K562 (cell line): Measurements from ENCODE around the gene TRAF1. TPM values are rescaled to one million over a fixed set of nuclear protein-coding genes. Genes with fewer than 3 reads are reported as not detected.

Experiments
- HNRNPLL ChIP-seq: fragments of 200-400 bp; formaldehyde crosslinking; IDR thresholded peaks from 2 replicates; pipeline ENCODE4 v1.6.1; 2017; ENCODE audit warnings: low read length, low read depth, mild to moderate bottlenecking; ENCODE audit not compliant: poor library complexity, severe bottlenecking
- NCOA6 ChIP-seq: fragments of 450-650 bp; IDR thresholded peaks from 2 replicates; pipeline ENCODE4 v1.6.1; 2017; ENCODE audit warnings: mild to moderate bottlenecking
- RFX7 ChIP-seq: fragments of 250-450 bp; sonication (Bioruptor Pico); IDR thresholded peaks from 2 replicates; pipeline ENCODE4 v1.5.1; 2021; ENCODE audit warnings: mild to moderate bottlenecking
- ZSCAN29 ChIP-seq: fragments of 450-650 bp; IDR thresholded peaks from 2 replicates; pipeline ENCODE4 v1.6.1; 2017
- polyA plus RNA-seq, 8 experiments: library from polyadenylated mRNA; depleted of rRNA in 4 of 8; stranded (reverse) in 5 of 8; unstranded in 3 of 8; fragments of >200 nt; fragmentation: Nextera tagmentation in 2 of 8; fragmentation: Illumina TruSeq in 1 of 8; extraction: Ambion mirVana in 2 of 8; extraction: Trizol in 1 of 8; gene quantifications; 2 replicates each; pipeline versions ENCODE4 v1.2.1 to v1.2.3, GENCODE V29; 2011 to 2014; ENCODE audit warnings: inconsistent platforms in 1 of 8, missing spikeins in 1 of 8
- total RNA-seq, 7 experiments: library from RNA; depleted of rRNA in 6 of 7; stranded (reverse); fragments of >200 nt in 6 of 7; fragmentation: Illumina TruSeq in 2 of 7; extraction: Trizol in 2 of 7; gene quantifications; 2 replicates each; pipeline versions ENCODE4 v1.2.1 to v1.2.3, GENCODE V29; 2011 to 2021; ENCODE audit warnings: low replicate concordance in 1 of 7
- TF ChIP-seq, protein P1 (sequence below), 2 experiments: fragments of 450-650 bp; formaldehyde crosslinking in 1 of 2; IDR thresholded peaks; 2 replicates each; pipeline versions ENCODE4 v1.4.0 to v1.6.1; 2014 to 2020; ENCODE audit warnings: mild to moderate bottlenecking in 2 of 2, borderline replicate concordance in 1 of 2, low read depth in 1 of 2
- TF ChIP-seq, protein P2 (sequence below): fragments of 450-650 bp; IDR thresholded peaks from 2 replicates; pipeline ENCODE4 v1.6.1; 2017; ENCODE audit warnings: antibody characterized with exemption, mild to moderate bottlenecking
- TF ChIP-seq, protein P3 (sequence below): sonication (generic); formaldehyde crosslinking; IDR thresholded peaks from 2 replicates; pipeline ENCODE4 v1.8.1; 2023; ENCODE audit warnings: mild to moderate bottlenecking, missing genetic modification reagents, moderate library complexity
- TF ChIP-seq, protein P4 (sequence below): fragments of 150-350 bp; conservative IDR thresholded peaks from 2 replicates; pipeline ENCODE4 v1.6.1; 2014; ENCODE audit warnings: low read length

TRAF1 gene
- total and polyA plus RNA-seq, 9 of the 15 experiments (the other 6 are each of a cell fraction or from before 2014, with no cell fraction given) = 0.01 to 1.1 (median 0.04) TPM; not detected in 2

DNA sequence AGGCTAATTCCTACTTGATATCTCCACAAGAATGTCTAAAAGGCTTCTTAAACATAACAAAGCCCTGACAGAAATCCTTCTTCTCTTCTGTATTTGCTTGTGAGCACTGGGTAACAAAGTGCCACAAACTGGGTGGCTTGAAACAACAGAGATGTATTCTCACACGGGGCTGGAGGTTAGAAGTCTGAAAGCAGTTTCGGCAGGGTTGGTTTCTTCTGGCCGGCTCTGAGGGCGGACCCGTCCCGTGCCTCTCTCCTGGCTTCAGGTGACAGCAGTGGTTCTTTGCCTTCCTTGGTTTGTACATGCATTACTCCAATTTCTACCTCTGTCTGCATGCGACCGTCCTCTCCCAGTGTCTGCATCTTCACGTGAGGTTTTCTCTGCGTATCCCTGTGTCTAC, 14.0 kb upstream of the TRAF1 start (continued):
- TF ChIP-seq, protein P1, sequence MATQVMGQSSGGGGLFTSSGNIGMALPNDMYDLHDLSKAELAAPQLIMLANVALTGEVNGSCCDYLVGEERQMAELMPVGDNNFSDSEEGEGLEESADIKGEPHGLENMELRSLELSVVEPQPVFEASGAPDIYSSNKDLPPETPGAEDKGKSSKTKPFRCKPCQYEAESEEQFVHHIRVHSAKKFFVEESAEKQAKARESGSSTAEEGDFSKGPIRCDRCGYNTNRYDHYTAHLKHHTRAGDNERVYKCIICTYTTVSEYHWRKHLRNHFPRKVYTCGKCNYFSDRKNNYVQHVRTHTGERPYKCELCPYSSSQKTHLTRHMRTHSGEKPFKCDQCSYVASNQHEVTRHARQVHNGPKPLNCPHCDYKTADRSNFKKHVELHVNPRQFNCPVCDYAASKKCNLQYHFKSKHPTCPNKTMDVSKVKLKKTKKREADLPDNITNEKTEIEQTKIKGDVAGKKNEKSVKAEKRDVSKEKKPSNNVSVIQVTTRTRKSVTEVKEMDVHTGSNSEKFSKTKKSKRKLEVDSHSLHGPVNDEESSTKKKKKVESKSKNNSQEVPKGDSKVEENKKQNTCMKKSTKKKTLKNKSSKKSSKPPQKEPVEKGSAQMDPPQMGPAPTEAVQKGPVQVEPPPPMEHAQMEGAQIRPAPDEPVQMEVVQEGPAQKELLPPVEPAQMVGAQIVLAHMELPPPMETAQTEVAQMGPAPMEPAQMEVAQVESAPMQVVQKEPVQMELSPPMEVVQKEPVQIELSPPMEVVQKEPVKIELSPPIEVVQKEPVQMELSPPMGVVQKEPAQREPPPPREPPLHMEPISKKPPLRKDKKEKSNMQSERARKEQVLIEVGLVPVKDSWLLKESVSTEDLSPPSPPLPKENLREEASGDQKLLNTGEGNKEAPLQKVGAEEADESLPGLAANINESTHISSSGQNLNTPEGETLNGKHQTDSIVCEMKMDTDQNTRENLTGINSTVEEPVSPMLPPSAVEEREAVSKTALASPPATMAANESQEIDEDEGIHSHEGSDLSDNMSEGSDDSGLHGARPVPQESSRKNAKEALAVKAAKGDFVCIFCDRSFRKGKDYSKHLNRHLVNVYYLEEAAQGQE (IDR thresholded peaks at IDR 0.05; ENCODE audit: borderline replicate concordance) = no peak
- TF ChIP-seq, protein P1 (CRISPR knock-in tag; IDR thresholded peaks at IDR 0.05; ENCODE audit: low read depth) = no peak
- TF ChIP-seq, protein P2, sequence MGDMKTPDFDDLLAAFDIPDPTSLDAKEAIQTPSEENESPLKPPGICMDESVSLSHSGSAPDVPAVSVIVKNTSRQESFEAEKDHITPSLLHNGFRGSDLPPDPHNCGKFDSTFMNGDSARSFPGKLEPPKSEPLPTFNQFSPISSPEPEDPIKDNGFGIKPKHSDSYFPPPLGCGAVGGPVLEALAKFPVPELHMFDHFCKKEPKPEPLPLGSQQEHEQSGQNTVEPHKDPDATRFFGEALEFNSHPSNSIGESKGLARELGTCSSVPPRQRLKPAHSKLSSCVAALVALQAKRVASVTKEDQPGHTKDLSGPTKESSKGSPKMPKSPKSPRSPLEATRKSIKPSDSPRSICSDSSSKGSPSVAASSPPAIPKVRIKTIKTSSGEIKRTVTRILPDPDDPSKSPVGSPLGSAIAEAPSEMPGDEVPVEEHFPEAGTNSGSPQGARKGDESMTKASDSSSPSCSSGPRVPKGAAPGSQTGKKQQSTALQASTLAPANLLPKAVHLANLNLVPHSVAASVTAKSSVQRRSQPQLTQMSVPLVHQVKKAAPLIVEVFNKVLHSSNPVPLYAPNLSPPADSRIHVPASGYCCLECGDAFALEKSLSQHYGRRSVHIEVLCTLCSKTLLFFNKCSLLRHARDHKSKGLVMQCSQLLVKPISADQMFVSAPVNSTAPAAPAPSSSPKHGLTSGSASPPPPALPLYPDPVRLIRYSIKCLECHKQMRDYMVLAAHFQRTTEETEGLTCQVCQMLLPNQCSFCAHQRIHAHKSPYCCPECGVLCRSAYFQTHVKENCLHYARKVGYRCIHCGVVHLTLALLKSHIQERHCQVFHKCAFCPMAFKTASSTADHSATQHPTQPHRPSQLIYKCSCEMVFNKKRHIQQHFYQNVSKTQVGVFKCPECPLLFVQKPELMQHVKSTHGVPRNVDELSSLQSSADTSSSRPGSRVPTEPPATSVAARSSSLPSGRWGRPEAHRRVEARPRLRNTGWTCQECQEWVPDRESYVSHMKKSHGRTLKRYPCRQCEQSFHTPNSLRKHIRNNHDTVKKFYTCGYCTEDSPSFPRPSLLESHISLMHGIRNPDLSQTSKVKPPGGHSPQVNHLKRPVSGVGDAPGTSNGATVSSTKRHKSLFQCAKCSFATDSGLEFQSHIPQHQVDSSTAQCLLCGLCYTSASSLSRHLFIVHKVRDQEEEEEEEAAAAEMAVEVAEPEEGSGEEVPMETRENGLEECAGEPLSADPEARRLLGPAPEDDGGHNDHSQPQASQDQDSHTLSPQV = no peak
- TF ChIP-seq ZSCAN29 (no peak), HNRNPLL (no peak), NCOA6 (no peak), RFX7 (CRISPR knock-in tag) (no peak)
- TF ChIP-seq, protein P3, sequence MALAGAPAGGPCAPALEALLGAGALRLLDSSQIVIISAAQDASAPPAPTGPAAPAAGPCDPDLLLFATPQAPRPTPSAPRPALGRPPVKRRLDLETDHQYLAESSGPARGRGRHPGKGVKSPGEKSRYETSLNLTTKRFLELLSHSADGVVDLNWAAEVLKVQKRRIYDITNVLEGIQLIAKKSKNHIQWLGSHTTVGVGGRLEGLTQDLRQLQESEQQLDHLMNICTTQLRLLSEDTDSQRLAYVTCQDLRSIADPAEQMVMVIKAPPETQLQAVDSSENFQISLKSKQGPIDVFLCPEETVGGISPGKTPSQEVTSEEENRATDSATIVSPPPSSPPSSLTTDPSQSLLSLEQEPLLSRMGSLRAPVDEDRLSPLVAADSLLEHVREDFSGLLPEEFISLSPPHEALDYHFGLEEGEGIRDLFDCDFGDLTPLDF (CRISPR knock-in tag) = no peak
- TF ChIP-seq, protein P4, sequence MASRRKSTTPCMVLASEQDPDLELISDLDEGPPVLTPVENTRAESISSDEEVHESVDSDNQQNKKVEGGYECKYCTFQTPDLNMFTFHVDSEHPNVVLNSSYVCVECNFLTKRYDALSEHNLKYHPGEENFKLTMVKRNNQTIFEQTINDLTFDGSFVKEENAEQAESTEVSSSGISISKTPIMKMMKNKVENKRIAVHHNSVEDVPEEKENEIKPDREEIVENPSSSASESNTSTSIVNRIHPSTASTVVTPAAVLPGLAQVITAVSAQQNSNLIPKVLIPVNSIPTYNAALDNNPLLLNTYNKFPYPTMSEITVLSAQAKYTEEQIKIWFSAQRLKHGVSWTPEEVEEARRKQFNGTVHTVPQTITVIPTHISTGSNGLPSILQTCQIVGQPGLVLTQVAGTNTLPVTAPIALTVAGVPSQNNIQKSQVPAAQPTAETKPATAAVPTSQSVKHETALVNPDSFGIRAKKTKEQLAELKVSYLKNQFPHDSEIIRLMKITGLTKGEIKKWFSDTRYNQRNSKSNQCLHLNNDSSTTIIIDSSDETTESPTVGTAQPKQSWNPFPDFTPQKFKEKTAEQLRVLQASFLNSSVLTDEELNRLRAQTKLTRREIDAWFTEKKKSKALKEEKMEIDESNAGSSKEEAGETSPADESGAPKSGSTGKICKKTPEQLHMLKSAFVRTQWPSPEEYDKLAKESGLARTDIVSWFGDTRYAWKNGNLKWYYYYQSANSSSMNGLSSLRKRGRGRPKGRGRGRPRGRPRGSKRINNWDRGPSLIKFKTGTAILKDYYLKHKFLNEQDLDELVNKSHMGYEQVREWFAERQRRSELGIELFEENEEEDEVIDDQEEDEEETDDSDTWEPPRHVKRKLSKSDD = no peak
- TF ChIP-seq, all 486 proteins: peak for 0
